Colon (tissue), 2 donors: ENCODE data around the gene CLCN2.

ENCODE experiments used
- FAIRE-seq: peaks from 2 replicates; lab custom pipeline; 2012; peaks lifted over from hg19 to GRCh38; lab: Jason Lieb, UNC
- donor health status: control.
- donor health status: control.

CLCN2 gene

DNA sequence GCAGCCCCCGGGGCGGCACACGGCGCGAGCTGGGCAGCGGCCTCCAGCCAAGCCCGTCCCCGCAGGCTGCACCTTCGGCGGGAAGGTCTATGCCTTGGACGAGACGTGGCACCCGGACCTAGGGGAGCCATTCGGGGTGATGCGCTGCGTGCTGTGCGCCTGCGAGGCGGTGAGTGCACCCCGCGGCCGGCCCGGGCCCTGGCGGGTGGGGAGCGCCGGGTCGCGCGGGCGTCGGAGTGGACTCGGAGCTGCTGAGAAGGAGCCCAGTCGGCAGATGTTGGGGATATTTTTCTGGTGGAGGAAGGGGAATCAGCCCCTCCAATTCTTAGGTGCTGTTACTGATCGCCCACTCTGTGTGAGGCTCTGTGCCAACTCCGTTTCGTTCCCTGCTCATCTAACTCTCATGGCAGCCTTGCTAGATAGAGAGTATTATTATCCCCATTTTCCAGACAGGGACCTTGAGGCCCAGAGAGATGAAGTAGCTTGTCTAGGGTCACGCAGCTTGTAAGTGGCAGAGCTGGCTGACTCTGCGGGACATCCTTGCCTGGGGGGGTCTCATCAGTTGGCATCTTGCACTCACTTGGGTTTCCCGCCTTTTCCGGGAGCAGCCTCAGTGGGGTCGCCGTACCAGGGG is 19.3 kb upstream of the CLCN2 start:
- no peak for FAIRE-seq

DNA sequence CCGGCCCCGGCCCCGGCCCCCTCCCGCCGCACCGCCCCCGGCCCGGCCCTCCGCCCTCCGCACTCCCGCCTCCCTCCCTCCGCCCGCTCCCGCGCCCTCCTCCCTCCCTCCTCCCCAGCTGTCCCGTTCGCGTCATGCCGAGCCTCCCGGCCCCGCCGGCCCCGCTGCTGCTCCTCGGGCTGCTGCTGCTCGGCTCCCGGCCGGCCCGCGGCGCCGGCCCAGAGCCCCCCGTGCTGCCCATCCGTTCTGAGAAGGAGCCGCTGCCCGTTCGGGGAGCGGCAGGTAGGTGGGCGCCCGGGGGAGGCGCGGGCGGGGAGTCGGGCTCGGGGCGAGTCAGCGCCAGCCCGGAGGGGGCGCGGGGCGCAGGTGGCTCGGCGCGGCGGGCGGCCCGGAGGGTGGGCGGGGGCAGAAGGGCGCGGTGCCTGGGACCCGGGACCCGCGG is 18.8 kb upstream of the CLCN2 start:
- no peak for FAIRE-seq

DNA sequence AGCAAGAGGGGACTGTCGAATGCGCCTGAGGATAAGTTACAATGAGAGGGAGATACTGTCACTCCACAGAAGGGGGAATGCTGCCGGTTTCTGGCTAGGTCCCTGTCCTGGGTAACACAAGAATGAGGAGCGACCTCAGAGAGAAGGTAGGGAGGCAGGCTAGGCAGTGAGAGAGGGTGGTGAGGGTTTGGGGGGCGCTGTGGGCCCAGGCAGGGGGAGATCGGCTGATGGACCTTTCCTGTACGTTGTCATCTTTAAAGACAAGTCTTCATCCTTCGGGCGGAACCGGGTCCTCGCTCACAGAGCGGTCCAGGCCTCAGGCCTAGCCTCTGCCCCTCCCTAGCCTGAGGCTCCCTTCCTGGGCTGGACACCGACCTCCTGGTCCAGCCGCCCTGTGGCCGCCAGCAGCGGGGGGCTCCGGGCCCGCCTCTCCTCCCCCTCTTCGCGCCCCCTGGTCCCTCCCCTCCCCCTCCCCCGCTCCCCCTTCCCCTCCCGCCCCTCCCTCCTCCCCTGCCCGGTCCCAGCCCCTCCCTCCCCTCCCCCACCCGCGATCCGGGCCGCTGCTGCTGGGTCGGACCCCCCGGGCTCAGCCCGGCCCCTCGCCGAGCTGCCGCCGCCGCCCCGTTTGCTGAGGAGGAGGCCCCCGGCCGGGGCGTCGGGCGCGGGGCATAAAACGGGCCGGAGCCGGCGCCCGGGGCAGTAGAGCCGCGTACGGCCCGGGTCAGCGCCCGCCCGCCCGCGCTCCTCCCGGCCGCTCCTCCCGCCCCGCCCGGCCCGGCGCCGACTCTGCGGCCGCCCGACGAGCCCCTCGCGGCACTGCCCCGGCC is 18.2 kb upstream of the CLCN2 start, which contains the start of gene CHRD:
Gene CHRD (plus strand): TSS at position 697 of the 827 bp plus-strand sequence. CDS start 265 bp downstream, outside the sequence.
- FAIRE-seq: no peak

DNA sequence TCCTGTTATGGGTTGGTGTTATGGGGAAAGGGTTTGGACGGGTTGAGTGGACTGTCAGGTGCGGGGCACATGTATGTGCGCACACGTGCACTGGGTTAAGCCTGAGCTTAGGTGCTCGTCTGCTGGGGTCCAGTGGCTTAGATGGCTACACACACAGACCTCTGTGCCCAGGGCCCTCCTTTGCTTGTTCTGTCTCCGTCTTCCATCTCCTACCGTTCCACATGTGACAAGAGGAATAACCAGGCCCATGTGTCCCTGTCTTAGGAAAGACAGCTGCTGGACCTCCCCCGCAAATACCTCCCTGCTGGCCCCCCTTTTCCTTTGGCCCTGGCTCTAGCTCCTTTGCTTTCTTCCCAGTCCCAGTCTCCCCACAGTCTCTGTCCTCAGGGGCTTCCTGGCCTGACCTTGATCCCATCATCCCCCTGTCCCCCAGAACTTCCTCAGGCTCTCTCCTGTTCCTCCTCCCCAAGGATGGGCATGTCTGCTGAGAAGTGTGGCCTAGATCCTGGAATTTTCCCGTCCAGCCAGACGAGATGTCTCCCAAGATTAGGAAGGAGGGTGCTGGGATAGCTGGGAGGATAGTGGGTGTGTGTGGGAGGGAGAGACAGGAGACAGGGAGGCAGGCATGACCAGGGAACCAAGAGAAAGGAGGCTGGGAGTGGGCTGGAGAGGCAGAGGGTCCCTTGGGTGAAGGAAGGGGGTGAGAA is 17.4 kb upstream of the CLCN2 start:
- FAIRE-seq: no peak

DNA sequence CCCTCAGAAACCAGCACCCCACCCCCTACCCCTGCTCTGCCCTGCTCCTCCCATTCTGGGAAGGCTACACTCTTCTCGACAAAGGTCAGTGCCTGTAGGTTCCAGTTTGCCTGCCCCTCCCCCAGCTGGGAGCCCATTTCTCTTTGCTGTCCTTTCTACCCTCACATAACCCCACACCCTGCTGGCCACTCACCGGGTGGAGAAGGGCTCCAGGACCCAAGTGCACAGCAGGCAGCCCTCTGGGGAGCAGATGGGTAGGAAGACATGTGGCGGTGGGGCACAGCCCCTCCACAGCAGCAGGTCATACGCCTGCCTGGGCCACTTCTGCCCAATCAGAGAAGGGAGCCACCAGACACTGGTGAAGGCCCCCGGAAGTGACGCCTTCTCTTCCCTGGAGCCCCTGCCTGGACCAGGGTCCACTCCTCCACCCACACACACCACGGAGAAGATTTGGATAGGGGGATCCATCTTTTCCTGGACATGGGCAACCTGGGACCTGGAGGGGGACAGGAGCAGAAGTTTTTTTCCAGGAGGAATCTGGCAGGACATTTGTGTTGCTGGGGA is 16.6 kb upstream of the CLCN2 start, which contains the start of gene THPO:
Gene THPO (minus strand): TSS at position 326 of the 564 bp plus-strand sequence. CDS start 1,948 bp downstream, outside the sequence.
- no peak for FAIRE-seq

DNA sequence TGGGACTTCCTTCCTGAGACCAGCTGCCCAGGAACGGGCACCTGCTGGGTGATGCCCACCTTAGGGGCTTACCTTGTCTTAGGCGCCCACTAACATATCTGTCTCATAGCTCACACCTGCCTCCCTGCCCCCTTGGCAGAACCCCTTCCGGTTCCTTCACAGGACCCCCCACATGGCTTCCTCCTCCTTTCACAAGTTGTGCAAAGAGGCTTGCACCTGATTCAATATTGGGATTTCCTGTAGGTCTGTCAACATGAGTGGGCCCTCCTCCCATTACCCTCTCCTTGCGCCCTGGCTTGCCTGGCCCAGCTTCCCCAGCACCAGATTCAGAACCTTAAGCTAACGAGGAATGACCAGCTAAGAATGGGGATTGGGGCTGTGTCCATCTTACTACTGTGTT is 16.0 kb upstream of the CLCN2 start:
- FAIRE-seq: no peak

DNA sequence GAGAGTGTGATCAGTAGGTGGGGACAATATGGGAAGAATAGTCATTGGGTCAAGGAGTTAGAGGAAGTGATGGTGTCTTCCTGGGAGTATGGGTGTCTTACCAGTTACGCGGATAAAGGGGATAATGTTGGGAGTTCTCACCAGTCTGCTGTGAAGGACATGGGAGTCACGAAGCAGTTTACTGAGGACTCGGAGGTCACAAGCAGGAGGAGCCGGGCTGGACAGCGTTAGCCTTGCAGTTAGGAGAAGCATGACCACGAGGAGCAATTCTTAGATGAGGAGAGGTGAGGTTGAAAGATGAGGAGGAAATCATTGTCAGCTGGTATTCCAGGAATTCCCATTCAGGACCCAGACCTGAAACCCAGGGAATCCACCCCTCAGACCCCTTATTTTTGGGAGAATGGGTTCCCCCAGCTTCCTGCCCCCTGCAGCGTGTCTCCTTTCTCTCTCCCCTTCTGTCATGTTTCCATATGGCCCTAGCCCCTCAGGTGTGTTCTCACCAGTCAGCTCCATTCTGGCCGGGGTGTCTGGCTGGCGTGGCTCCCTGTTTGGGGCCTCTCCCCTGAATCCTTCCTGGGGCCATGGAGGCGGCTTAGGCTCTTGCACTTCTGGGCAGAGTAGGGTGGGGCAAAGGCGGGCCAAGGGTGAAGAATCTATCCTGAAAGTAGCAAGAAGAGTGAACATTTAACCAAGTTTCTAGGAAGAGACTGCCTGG is 14.5 kb upstream of the CLCN2 start:
- no peak for FAIRE-seq

DNA sequence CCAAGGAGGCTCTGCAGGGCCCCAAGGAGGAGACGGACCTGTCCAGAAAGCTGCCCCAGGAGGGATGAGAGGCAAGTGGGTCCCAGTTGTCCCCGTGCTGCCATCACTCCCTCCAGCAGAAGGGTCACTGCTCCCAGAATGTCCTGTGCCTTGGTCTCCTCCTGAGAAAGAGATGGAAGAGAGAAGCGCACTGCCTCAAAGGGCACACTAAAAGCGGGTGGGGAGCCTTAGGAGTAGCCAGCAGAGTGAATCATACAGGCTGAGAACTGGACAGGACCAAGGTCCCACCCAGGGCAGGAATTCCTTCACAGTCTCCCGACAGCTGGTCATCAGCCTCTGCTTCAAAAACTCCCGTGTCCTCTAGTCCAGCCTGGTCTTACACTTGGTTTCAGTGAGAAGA is 12.0 kb upstream of the CLCN2 start:
- no peak for FAIRE-seq

DNA sequence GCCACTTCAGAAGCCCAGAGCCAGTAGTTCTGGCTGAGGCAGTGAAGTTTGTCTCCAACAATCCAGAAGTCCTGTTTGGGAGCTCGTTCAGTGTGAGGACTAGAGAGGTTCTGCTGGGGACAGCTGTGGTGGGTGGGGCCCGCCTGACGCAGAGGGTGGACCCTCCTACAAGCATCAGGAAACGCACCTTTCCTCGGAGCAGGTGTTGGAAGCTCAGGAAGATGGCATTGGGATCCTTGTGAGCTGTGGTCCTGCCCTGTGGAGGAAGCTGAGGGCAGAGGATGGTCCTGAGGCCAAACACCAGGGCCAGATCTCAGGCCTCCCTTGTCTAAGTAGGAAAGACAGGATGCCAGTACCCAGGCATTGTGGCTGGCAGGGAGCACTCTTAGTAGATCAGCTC is 11.5 kb upstream of the CLCN2 start:
- no peak for FAIRE-seq

DNA sequence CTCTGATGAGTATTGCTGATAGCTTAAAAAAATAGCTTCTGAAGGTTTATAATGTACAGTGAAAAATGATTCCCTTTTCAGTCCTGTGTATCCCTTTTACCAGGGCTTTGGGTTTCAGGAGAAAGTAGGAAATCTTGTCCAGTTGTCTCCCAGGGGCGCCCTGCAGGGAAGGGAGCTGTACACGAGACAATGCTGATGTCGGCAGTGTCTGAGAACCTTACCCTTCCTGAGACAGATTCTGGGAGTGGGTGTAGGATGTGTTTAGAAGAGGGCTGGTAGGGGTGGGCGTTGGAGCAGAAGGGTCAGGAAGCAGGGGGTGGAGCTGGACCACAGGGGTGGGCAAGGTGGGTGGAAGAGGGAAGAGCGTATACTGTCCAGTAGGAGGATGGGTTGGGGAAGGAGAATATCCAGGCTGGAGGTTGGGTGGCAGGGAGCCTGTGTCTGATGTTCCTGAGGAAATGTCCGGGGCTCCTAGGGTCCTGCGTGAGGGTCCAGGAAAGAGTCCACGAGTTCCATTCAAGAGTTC is 11.0 kb upstream of the CLCN2 start:
- FAIRE-seq: no peak

DNA sequence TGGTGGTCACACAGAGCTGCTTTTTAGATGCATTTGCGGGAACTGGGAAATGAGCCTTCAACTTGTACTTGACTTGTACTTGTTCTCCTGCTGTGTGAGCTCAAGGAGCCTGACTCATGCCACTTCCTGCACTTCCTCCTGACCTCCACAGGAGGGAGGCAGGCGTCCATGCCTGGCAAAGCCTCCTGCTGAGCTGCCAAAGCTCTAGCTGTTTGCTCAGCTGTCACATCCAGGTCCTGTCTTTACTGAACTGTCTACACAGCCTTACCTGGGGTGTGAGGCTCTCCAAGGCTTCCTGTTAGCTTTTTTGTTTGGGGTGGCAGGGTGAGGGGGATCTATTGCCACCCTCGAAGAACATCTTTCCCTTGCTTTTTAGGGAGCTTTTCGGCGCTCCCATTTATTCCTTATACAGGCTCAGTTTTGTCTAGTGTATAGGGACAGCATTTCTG is 10.2 kb upstream of the CLCN2 start:
- no peak for FAIRE-seq

DNA sequence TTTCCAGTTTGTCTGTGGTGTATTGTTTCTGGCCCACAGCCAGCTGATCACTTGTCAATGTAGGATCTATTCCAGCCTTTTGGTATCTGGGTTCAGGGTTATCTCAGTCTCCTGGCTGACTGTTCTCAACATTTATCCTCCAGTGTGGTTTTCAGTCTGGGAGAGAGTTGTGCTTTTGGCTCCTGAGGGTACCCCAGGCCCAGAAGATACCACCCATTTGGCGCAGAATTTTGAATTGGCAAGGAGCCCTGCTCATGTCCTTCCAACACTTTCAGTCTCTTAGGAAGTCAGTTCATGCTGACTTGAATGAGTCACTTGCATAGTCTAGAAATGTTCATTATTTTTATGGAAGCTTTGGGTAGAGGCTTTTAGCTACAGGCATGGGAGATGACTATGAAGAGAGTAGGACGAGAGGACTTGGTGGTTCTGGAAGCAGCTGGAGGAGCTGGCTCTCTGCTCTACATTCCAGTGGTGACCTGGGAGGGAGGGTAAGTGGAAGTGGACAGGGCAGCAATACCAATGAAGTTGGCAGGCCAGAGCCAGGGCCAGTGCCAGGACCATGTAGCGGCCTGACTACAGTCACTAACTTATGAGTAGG is 7.3 kb upstream of the CLCN2 start:
- no peak for FAIRE-seq

DNA sequence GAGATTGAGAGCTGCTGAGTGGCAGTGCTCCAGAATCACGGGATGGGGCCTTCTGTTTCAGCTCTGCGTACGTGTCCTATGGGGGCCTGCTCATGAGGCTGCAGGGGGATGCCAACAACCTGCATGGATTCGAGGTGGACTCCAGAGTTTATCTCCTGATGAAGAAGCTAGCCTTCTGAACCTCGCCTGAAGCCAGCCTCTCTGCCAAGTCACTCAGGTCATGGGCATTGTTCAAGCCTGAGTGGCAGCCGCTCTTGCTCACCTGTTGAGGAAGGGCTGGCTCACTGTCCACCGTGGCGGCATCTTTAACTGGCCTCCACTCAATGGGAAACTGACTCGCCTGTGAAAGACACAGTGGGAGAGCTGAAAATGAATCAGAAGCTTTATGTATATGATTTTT is 6.7 kb upstream of the CLCN2 start:
- no peak for FAIRE-seq

DNA sequence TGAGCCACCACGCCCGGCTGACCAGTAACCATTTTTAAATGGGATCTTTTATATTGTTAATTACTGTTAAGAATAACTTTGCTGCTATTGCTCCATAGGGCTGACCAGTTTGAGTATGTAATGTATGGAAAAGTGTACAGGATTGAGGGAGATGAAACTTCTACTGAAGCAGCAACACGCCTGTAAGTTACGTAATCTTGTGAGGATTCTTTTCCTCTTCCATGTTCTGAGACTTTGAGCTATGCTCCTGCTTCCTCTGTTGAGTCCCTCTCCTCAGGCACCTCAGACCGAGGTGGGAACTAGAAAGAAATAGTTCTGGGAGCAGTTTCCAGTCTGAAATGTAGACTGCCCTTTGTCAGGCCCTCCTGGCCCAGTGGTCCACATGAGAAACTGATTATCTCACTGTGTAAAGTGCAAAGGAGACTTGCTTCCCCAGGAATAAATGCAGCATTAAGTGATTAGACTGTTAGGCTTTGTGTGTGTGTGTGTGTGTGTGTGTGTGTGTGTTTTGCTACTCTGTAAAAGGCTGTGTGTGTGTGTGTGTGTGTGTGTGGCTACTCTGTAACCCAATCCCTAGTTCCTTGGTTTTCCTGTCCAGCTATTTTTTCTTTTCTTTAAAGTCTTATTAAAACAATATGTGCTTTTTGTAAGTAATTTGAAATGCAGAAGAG is 5.3 kb upstream of the CLCN2 start:
- FAIRE-seq: no peak

DNA sequence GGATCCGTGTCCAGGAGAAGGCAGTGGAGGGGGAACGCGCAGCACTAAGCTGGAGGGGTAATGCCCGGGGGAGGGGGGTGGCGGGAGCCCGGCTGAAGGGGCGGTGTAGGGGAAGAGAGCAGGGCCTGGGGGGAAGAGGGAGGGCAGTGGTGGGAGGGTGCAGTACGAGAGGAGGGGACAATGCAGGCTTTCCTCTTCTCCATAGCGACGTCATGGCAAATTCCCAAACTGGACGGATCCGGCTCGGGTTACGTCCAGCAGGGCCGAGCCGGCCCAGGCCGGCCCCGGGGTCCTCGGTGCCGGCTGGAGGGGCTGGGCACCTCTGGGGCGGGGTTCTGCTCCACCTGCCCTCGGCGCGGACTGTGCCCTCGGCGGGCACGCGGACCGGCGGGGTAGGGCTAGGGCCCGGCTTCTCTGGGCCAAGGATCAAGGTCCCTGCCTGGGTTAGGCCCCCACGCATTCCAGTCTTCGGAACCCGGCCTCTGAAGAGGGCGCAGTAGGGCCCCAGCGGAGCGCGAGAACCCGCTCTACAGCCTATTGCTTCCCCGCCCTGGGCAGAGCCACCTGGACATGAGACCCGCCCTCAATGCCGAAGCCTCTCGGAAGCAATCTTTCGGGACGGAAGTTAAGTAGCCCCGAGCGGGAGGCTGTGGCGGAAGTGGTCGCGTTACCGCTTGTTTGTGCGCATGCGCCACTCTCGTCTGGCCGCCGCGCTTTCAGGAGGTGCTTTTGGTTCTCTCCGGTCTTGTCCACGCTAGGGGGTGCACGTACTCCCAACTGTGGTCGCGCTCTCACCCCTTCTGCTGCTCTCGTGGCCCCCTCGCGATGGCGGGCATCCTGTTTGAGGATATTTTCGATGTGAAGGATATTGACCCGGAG is 1.5 kb upstream of the CLCN2 start:
- no peak for FAIRE-seq

DNA sequence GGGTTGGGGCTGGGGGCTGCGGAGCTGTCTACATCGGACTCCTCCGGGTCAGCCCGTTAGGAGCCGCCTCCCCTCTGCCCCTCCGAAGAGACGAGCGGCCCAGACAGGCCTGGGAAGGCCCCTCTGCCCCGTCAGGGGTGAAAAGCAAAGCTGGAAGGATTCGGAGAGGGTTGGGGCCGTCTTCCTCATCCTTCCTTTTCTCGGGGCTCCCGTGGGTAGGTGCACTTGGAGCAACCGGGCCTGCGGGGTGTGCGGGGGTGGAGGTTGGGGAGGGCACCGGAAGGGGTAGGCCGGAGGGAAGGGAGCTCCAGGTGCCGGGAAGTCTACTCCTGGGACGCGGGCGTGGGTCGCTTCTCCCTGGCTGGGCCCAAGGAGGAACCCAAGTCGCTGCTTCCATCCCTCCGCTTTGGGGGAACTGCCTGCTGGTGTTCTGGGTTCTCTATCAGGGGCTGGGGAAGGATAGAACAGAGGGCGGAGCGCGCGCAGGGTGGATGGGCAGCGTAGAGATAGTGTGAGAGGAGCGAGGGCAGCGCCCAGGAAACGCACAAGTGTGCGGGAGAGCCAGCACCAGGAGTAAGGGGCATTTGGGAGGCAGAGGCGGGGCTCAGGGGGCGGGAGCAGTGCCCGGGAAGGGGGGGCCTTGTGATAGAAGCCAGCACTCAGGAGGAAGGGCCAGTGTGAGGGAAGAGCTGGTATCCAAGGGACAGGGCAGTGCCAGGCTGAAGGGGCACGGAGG is 695 bp upstream of the CLCN2 start:
- FAIRE-seq: no peak

DNA sequence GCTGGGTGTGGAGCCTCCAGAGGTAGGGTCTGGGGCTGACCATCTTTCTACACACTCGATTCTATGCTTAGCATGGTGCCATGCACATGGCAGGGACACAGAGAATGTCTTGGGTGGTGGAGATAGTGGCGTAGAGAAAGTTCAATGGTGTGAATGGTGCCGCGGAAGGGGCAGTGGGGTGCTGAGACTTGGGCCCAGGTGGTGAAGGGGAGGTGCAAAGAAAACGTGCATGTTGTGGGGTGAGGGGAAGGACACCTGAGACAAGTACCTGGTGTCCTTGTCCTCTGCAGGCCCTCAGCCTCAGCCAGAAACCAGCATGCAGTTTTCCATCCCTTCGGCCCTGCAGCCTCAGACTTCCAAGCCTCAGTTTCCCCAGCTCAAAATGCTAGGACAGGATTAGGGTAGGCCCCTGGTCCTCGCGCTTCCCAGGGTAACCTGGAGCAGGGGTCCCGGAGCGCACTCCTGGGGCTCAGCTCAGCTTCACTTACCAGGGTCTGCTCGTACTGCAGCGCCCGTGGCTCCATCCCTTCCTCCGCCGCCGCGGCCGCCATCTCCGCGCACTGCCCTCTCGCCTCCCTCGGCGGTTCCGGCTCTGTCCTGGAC is 375 bp downstream of the CLCN2 start:
- FAIRE-seq: no peak
